Motor neuron (in vitro differentiated cells): ENCODE results near the gene DOCK4. TPM values are rescaled to one million over a fixed set of nuclear protein-coding genes. Genes with fewer than 3 reads are reported as not detected.

Experiments
- ATAC-seq, 8 experiments: fragments of 200-7000 bp; cut with Tn5 transposase; replicated peaks in 6 of 8; 2 replicates each; pipeline ENCODE4 v1.8.0; 2021; ENCODE audit warnings: mild to moderate bottlenecking in 8 of 8, moderate library complexity in 8 of 8
- H3K27ac ChIP-seq, 2 donors: fragments of 250-450 bp; sonication (Bioruptor Pico); 2 replicates each; pipeline ENCODE4 v1.9.0; 2021; ENCODE audit warnings: antibody characterized with exemption in 2 of 2, mild to moderate bottlenecking in 2 of 2, moderate library complexity in 1 of 2
- H3K4me1 ChIP-seq, 2 donors: fragments of 250-450 bp; sonication (Bioruptor Pico); replicated peaks in 1 of 2; 2 replicates each; pipeline ENCODE4 v1.6.1; 2021; ENCODE audit warnings: antibody characterized with exemption in 2 of 2, mild to moderate bottlenecking in 2 of 2, moderate library complexity in 1 of 2
- H3K4me3 ChIP-seq, 5 donors: fragments of 250-450 bp; sonication (Bioruptor Pico); 2 replicates each; pipeline ENCODE4 v1.9.0; 2021; ENCODE audit warnings: antibody characterized with exemption in 5 of 5, mild to moderate bottlenecking in 5 of 5, moderate library complexity in 4 of 5
- WGBS, 10 experiments: fragments of 450-650 bp; shearing (Covaris generic); methylation state at CpG; one replicate each; pipeline ENCODE4 v1.0.0; 2022; 5-methylcytosine and 5-hydroxymethylcytosine counted together
- in situ Hi-C, 9 experiments: fragments of 400-800 bp; cut with MboI; loops; one replicate each; pipeline ENCODE4 v1.15.0; 2021; ENCODE audit warnings: low sequenced_read_pairs in 9 of 9, low pct_unique_long_range_greater_than_20kb in 2 of 9; ENCODE audit not compliant: unreplicated experiment in 9 of 9
- total RNA-seq, 8 experiments: library from RNA; unstranded; fragments of 300-600 nt; gene quantifications; 2 replicates each; pipeline versions ENCODE4 v1.2.3 to v1.2.4, GENCODE V29; 2022

DOCK4 gene
- total RNA-seq, 8 experiments from 2014 or later: 8.1 to 27.3 (median 20.6) TPM

DNA sequence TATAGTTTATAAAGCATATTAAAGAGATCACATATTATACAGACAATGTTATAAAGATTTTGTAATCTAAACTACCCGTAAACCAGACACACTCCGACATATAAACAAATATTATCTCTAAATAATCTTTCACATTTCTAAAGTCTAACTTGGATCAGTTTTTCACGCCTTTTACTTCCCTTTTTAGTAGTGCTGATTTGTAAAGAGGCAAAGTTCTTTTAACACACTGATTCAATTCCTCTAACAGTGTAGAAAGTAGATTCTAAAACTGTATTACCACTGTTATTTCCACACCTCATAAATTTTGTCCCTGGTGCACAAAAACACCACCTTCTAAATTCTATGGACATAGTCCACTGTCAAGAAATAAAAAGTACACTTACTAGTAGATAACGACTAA is 230.9 kb downstream of the DOCK4 start:
- Histone ChIP-seq H3K27ac (no peak overlapping the region), H3K4me1 (peaks cover 0 to 2% of the 10 kb centered on the region in 2 donors), H3K4me3 (no peak overlapping the region)
- ATAC-seq: no peak
- 83 to 100% (median 94%) methylated on average over 2 to 4 of the region's 4 CpGs for WGBS, 10 experiments
- in situ Hi-C loops: no loop called here

DNA sequence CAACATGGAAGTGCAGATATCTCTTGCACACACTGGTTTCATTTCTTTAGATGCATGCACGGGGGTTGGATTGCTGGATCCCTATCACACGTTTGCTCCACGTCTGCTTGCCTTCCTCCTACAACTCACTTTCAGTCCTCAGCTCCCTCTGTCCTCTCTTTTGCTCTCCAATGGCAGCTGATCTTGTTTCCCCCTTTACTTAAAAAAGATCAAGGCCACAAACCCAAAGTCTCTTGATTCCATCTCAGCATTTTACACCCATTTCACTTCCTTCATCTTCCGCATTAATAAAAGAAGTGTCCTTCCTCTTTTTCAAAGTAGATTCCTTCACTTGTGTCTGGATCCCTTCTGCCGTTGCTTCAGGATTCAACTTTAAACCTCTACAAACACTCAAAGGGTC is 245.2 kb downstream of the DOCK4 start:
- WGBS, 10 experiments: 83 to 100% (median 100%) methylated on average over 1 to 3 of the region's 5 CpGs; no CpG with 5 or more reads in 1 of the 10 experiments
- in situ Hi-C loops: loop anchor here in 1 of 9 experiments (25.0 kb wide), 1 partner anchor 451 kb away; no protein-coding TSS in a partner anchor
- no peak overlapping the region for H3K4me3 ChIP-seq
- no peak for ATAC-seq
- no peak overlapping the region for H3K27ac ChIP-seq
- H3K4me1 ChIP-seq: peaks cover 15% of the 10 kb centered on the region in 2 donors

DNA sequence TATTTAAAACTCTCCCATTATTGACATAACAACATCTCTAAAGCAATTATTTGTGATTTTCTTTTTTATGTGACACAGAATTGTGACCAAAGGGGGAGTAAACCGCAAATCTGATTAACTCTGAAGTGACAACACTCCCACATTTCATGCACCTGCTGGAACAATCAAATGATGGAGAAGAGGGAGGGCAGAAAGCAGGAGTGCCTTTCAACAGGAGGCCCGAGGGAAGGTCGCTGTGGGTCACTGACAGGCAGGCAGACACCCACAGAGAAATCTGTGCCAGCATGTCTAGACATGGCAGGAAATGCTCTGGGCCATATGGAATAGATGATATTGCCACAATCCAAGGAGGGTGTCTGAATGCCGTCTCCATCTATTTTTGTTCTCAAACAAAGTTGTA is 247.3 kb downstream of the DOCK4 start:
- Histone ChIP-seq H3K4me1 (peaks cover 15% of the 10 kb centered on the region in 2 donors), H3K4me3 (no peak overlapping the region), H3K27ac (no peak overlapping the region)
- 0 to 70% (median 35%) methylated on average over 1 to 4 of the region's 4 CpGs; no CpG with 5 or more reads in 3 of the 10 experiments for WGBS, 10 experiments
- ATAC-seq: peak in 3 of 8 experiments; percentile 13 to 33 (median 21)
- in situ Hi-C loops: loop anchor here in 1 of 9 experiments (25.0 kb wide), 1 partner anchor 453 kb away; no protein-coding TSS in a partner anchor

DNA sequence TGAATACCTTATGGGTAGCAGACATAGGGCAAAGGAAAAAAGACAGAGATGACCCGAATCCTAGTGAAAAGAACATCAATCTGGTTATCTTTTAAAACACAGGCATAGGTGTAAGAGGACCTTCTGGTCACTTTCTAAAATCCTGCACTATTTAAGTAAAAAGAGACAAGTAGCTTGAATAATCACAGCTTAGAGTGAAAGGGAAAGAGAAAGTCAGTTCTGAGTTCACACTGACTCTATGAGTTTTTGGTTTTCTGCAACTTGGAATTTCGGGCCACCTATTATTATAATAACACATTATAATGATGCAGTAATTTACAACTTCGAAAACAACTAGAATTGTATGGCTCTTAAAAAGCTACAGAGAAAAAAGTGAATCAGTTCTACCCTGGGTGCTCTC is 247.8 kb downstream of the DOCK4 start:
- Histone ChIP-seq H3K4me1 (peaks cover 15% of the 10 kb centered on the region in 2 donors), H3K27ac (no peak overlapping the region), H3K4me3 (no peak overlapping the region)
- in situ Hi-C loops: loop anchor here in 1 of 9 experiments (25.0 kb wide), 1 partner anchor 454 kb away; no protein-coding TSS in a partner anchor
- ATAC-seq: no peak
- WGBS, 10 experiments: 40 to 100% (median 75%) methylated on average over 1 to 3 of the region's 3 CpGs

DNA sequence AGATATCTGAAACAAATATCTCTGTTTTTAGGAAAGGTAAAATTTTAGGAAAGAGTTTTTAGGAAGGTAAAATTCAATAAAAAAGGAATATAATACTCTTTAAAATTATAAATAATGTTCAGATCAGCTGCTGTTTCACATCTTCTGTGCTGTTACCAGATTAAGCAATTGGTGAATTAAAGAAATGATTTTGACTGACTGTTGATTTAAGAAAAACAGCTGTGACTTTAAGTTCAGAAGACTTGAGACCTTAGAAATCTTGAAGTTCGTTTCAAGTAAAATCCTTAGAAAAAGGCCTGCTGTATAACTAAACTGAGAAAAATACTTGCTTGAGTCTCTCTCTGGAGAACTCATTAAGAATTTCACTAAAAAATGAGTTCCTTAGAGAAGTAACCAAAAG is 250.6 kb downstream of the DOCK4 start:
- Histone ChIP-seq H3K27ac (no peak overlapping the region), H3K4me1 (peaks cover 15% of the 10 kb centered on the region in 2 donors), H3K4me3 (no peak overlapping the region)
- in situ Hi-C loops: loop anchor here in 1 of 9 experiments (25.0 kb wide), 1 partner anchor 457 kb away; no protein-coding TSS in a partner anchor
- ATAC-seq: no peak
- WGBS, 10 experiments: 9 to 93% (median 75%) methylated on average over 1 of the region's 1 CpG; no CpG with 5 or more reads in 1 of the 10 experiments

DNA sequence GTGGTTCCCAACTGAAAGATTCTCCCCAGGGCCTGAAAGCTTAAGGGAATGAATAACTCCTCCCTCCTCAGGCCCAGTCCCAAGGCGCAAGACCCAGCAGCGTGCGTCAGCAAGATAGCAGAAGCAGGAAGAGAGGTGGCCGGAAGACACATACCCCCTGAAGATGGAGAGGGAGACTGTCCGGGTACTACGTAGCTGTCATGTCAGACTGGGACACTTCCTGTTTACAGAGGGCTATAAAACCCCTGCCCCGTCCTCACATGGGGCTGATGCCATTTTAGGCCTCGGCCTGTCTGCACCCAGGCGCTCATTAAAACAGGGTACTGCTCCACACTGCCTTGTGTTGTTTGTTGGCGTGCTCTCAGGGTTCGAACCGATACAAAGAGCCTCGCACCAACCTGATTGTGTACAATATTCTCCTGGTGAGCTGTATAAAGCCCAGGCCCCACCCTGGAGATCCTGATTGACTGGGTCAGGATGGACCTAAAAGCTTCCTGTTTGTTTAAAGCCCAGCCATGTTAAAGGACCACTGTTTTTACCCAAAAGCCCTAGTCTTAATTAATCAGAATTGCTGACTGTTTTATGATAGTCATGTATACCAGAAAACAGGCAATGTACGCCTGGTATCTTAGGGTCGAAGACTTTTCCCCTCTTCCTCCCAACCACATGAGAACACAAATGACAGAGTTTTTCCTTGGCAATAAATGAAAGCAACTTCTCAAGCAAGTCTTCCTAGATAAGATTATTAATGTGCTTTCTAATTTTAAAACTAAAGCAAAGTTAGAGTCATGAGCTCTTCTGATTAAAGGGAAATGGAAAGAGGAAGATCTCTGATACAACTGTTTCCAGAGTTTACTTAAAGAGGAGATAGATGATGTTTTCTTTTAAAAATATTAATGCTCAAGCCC is 251.5 kb downstream of the DOCK4 start:
- in situ Hi-C loops: loop anchor here in 1 of 9 experiments (25.0 kb wide), 1 partner anchor 458 kb away; no protein-coding TSS in a partner anchor
- ATAC-seq: no peak
- WGBS, 10 experiments: 71 to 100% (median 84%) methylated on average over 1 to 9 of the region's 15 CpGs
- Histone ChIP-seq H3K27ac (no peak overlapping the region), H3K4me3 (no peak overlapping the region), H3K4me1 (peaks cover 15% of the 10 kb centered on the region in 2 donors)

DNA sequence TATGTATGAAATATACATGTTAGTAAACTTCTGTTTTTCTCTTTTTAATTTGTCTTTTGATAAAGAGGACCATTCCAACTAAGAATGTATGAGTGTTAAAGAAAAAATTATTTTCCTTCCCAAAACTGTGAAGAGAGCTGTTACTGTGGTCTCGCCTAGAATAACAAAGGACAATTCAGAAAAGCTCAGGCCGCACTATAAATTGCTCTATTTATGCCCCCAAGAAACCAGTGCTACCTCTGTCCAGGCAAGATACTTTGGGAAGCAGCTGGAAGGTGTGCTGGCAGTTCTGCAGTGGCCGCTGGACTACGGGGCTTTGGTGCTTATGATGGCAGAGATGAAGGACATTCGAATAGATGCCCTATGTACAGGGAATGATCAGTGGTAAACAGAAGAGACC is 252.1 kb downstream of the DOCK4 start:
- WGBS, 10 experiments: 89 to 100% (median 100%) methylated on average over 1 to 5 of the region's 5 CpGs; no CpG with 5 or more reads in 2 of the 10 experiments
- ATAC-seq: no peak
- Histone ChIP-seq H3K27ac (no peak overlapping the region), H3K4me3 (no peak overlapping the region), H3K4me1 (peaks cover 12 to 15% of the 10 kb centered on the region in 2 donors)
- in situ Hi-C loops: loop anchor here in 1 of 9 experiments (25.0 kb wide), 1 partner anchor 458 kb away; no protein-coding TSS in a partner anchor

DNA sequence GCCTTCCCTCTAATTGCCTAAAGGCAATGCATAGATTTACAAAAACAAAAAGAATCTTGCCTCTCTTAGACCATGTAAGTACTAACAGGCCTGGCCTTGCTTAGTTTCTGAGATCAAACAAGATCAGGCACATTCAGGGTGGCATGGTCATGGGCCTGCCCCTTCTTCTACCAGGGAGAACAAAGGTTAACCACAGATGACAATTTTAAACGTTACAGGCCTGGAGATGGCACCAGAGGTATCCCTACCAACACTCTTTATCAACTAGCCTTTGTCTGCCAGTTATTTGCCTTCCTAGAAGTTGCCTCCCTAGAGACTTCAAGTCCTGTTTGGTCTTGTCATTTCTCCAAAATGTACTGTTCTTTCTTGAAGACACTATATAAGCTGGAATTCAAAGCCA is 252.6 kb downstream of the DOCK4 start:
- peak in 6 of 8 experiments; percentile 32 to 91 (median 64) for ATAC-seq
- WGBS, 10 experiments: 0 to 33% (median 14%) methylated on average over 1 of the region's 1 CpG; no CpG with 5 or more reads in 3 of the 10 experiments
- in situ Hi-C loops: loop anchor here in 1 of 9 experiments (25.0 kb wide), 1 partner anchor 459 kb away; no protein-coding TSS in a partner anchor
- Histone ChIP-seq H3K27ac (no peak overlapping the region), H3K4me3 (no peak overlapping the region), H3K4me1 (peaks cover 8 to 10% of the 10 kb centered on the region in 2 donors)

DNA sequence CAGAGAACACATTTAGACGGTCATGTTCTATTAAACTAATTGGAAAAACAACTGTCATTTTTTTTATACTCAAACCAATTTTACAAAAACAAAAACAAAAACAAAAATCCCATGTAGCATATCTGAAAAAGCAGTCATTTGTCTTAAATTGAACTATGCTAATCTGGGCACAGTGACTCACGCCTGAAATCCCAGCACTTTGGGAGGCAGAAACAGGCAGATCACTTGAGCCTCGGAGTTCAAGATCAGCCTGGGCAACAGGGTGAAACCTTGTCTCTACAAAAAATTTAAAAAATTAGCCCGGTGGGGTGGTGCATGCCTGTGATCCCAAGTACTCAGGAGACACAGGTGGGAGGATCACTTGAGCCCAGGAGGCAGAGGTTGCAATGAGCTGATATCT is 253.4 kb downstream of the DOCK4 start:
- Histone ChIP-seq H3K4me3 (no peak overlapping the region), H3K27ac (no peak overlapping the region), H3K4me1 (peaks cover 3 to 4% of the 10 kb centered on the region in 2 donors)
- in situ Hi-C loops: loop anchor here in 1 of 9 experiments (25.0 kb wide), 1 partner anchor 460 kb away; no protein-coding TSS in a partner anchor
- 17 to 100% (median 73%) methylated on average over 1 to 4 of the region's 4 CpGs for WGBS, 10 experiments
- ATAC-seq: peak in 2 of 8 experiments; percentile 80 to 89

DNA sequence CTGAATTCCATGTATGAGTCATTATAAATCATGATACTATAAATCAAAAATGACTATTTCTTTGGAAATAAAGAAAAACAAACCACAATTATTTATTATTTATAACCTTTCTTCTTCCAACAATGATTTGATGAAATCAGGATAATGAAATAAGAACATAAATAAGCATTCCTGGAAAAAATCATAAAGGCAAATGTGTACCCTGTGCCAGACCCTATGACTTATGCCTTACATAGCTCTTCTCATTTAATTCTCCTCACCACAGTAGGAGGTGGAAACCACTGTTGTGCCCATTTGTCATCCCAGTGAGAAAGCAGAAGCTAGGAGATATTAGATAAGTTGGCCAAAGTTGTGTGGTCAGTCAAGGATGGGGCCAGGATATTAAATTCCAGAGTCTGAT is 255.1 kb downstream of the DOCK4 start:
- in situ Hi-C loops: loop anchor here in 1 of 9 experiments (25.0 kb wide), 1 partner anchor 461 kb away; no protein-coding TSS in a partner anchor

DNA sequence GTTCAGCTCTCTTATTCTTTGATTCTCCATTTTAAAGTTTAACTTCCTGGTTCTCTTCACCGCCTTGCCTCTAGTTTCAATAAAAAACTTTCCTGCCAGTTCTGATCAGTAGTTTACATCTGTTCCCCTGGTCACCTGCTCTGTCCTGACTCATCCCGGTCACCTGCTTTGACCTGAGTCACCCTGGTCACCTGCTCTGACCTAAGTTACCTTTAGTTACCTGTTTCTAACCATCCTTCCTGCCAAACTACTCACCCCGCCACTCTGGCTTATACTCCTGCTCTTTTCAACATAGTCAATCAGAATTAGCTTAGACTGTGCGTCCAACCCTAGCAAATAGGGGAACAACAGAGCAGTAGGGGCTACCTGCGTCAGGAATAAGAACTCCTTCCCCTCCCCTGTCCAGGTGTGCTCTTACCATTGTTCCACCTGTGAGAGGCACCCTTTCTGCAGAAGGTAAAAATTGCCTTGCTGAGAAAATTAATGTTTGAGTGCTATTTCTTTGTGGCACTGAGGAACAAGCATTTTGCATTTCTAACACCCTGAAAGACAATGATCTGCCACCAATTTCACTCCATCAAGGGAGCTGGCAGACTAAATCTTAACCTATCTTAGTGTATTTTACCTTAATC is 263.6 kb downstream of the DOCK4 start:
- WGBS, 10 experiments: 40 to 100% (median 95%) methylated on average over 1 to 4 of the region's 5 CpGs
- Histone ChIP-seq H3K4me3 (no peak overlapping the region), H3K27ac (no peak overlapping the region), H3K4me1 (no peaks in the 10 kb centered on the region)
- in situ Hi-C loops: no loop called here
- no peak for ATAC-seq

More for the DNA sequence above, 255.1 kb downstream of the DOCK4 start:
- ATAC-seq: no peak
- no peak overlapping the region for H3K27ac ChIP-seq
- H3K4me1 ChIP-seq: no peaks in the 10 kb centered on the region
- H3K4me3 ChIP-seq: no peak overlapping the region

DNA sequence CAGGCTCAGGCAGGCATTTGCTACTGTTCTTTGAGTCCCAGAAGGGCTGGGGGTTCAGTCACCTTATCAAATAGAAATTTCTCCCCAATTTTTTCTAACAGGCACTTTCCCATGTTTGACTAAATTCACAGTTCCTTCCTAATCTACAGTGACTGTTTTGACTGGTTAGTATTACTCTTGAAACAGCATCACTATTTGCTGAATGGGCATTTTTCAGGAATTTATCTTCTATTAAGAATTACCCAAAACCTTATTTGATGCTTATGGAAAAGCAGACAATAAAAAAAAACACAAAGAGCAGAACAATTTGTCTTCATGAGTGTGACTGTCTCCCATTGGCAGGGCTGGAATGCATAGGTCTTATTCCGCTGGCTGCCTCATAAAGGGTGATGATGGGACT is 269.0 kb downstream of the DOCK4 start:
- Histone ChIP-seq H3K27ac (no peak overlapping the region), H3K4me3 (no peak overlapping the region), H3K4me1 (no peaks in the 10 kb centered on the region)
- ATAC-seq: no peak
- in situ Hi-C loops: no loop called here
- 83 to 100% (median 100%) methylated on average over 1 of the region's 1 CpG; no CpG with 5 or more reads in 5 of the 10 experiments for WGBS, 10 experiments

DNA sequence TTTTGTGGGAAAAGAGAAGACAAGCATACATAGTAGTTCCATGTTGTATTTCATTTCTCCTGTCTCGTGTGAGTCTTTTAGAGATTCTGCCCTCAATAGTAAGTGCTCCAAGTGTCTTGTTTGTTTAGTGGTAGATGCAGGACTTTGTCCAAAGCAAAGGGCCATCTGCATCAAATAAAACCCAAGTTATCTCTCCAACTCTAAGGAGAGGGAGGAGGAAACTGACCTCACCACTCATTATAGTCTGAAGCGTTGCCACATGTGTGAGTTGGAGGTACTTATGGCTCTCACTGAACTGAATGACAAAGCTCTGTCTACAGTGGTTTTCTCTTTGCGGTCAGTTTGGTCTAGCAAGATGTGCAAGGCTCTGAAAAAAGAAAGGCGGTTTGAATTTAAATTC is 272.6 kb downstream of the DOCK4 start:
- Histone ChIP-seq H3K27ac (no peak overlapping the region), H3K4me1 (no peaks in the 10 kb centered on the region), H3K4me3 (no peak overlapping the region)
- no peak for ATAC-seq
- WGBS, 10 experiments: 26 to 100% (median 89%) methylated on average over 1 to 4 of the region's 4 CpGs; no CpG with 5 or more reads in 2 of the 10 experiments
- in situ Hi-C loops: no loop called here
